ENCODE data around the gene OR51A7.

DNA sequence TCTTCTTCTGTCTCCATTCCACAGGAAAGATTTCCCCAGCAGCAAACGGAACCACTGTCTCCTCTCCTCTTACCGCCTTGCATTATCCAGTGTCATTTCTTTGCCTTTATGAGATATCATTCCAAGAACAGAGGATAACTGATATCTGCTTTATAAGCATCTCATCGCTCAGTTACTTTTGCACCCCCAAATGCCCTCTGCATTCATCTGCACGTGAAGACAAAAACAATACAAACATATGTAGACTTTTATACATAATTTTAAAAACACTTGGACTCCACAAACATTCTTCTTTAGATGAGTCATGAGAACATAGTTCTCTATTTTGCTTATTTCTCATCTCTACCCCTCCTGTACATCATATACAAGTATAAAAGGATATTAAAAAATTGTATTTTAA is 22.4 kb upstream of the OR51A7 start:
- TF ChIP-seq, protein P1, sequence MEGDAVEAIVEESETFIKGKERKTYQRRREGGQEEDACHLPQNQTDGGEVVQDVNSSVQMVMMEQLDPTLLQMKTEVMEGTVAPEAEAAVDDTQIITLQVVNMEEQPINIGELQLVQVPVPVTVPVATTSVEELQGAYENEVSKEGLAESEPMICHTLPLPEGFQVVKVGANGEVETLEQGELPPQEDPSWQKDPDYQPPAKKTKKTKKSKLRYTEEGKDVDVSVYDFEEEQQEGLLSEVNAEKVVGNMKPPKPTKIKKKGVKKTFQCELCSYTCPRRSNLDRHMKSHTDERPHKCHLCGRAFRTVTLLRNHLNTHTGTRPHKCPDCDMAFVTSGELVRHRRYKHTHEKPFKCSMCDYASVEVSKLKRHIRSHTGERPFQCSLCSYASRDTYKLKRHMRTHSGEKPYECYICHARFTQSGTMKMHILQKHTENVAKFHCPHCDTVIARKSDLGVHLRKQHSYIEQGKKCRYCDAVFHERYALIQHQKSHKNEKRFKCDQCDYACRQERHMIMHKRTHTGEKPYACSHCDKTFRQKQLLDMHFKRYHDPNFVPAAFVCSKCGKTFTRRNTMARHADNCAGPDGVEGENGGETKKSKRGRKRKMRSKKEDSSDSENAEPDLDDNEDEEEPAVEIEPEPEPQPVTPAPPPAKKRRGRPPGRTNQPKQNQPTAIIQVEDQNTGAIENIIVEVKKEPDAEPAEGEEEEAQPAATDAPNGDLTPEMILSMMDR (IDR thresholded peaks at IDR 0.05): no peak
- no peak for TF ChIP-seq POLR2A (IDR thresholded peaks at IDR 0.05)
